K562 (cell line): ENCODE results near the gene FHIT. TPM values are rescaled to one million over a fixed set of nuclear protein-coding genes. Genes with fewer than 3 reads are reported as not detected.

Experiments used
- ATAC-seq: fragments of 200-7000 bp; cut with Tn5 transposase; 3 replicates; pipeline ENCODE4 v1.9.1; 2020; ENCODE audit warnings: moderate library complexity
- BruUV-seq: library from RNA; stranded (reverse); fragments of 400-500 nt; replicated peaks from 2 replicates; lab custom pipeline; 2021; lab: Mats Ljungman, UMichigan
- CTCF ChIA-PET: fragments of 300-600 bp; formaldehyde crosslinking; extraction: SDS; loops from one replicate; lab custom pipeline; 2021; ENCODE audit warnings: low intra/inter-chr PET ratio; lab: Yijun Ruan, JAX
- POLR2A ChIA-PET: fragments of 300-600, 350-650 bp; sonication (Branson Sonifier 250); formaldehyde crosslinking; extraction: SDS; loops from one replicate; lab custom pipeline; 2021; ENCODE audit warnings: antibody characterized with exemption, inconsistent platforms; lab: Yijun Ruan, JAX
- DNase-seq, 4 experiments: peaks; one replicate each; pipeline versions ENCODE4 v3.0.0 to v3.0.0-alpha.2; 2011 to 2018; ENCODE audit warnings: low spot score in 3 of 4, mixed read lengths in 3 of 4; ENCODE audit errors: extremely low read depth in 1 of 4
- FAIRE-seq: peaks from 2 replicates; lab custom pipeline; 2011; peaks lifted over from hg19 to GRCh38; lab: Jason Lieb, UNC
- H2AFZ ChIP-seq: 2 replicates; pipeline ENCODE4 v1.6.0; 2011; ENCODE audit warnings: low read depth, low read length, control low read depth, inconsistent platforms
- H3K27ac ChIP-seq: fragments of 200-600 bp; 3 replicates; pipeline ENCODE4 v1.8.0; 2011; ENCODE audit warnings: low read depth, mild to moderate bottlenecking, control low read depth, inconsistent platforms, low read length, moderate library complexity, mixed read lengths; ENCODE audit errors: extremely low read depth
- H3K27me3 ChIP-seq, 2 experiments: fragments of 300-600 bp in 1 of 2; 2 replicates in 1 of 2; 3 replicates in 1 of 2; pipeline versions ENCODE4 v1.6.0 to v1.8.0; 2011; ENCODE audit warnings: inconsistent platforms in 2 of 2, low read length in 2 of 2, mild to moderate bottlenecking in 1 of 2, mixed read lengths in 1 of 2, moderate library complexity in 1 of 2; ENCODE audit not compliant: control insufficient read depth in 2 of 2, insufficient read depth in 2 of 2
- H3K36me3 ChIP-seq: fragments of 300-600 bp; 3 replicates; pipeline ENCODE4 v1.8.0; 2011; ENCODE audit warnings: mild to moderate bottlenecking, low read length, inconsistent platforms; ENCODE audit not compliant: control insufficient read depth, insufficient read depth
- H3K4me1 ChIP-seq, 2 experiments: fragments of 200-600 bp in 1 of 2; replicated peaks in 1 of 2; 2 replicates in 1 of 2; 3 replicates in 1 of 2; pipeline versions ENCODE4 v1.5.1 to v1.8.0; 2011; ENCODE audit warnings: inconsistent platforms in 2 of 2, low read length in 2 of 2, mild to moderate bottlenecking in 1 of 2, mixed read lengths in 1 of 2, moderate library complexity in 1 of 2; ENCODE audit not compliant: control insufficient read depth in 2 of 2, insufficient read depth in 2 of 2
- H3K4me2 ChIP-seq: 2 replicates; pipeline ENCODE4 v1.6.1; 2011; ENCODE audit warnings: low read length, control low read depth, inconsistent platforms, mixed read lengths; ENCODE audit not compliant: insufficient read depth
- H3K4me3 ChIP-seq: fragments of 200-600 bp; sonication (generic), shearing (Covaris generic); 2 replicates; pipeline ENCODE4 v1.5.1; 2016; ENCODE audit warnings: control low read depth, inconsistent platforms
- H3K79me2 ChIP-seq: fragments of 200-600 bp; 3 replicates; pipeline ENCODE4 v1.8.0; 2011; ENCODE audit warnings: low read length, inconsistent platforms; ENCODE audit not compliant: control insufficient read depth, insufficient read depth
- H3K9ac ChIP-seq, 2 experiments: 2 replicates each; pipeline versions ENCODE4 v1.6.0 to v1.6.1; 2011; ENCODE audit warnings: low read depth in 2 of 2, low read length in 2 of 2, control low read depth in 1 of 2, inconsistent platforms in 1 of 2, mild to moderate bottlenecking in 1 of 2, mixed read lengths in 1 of 2; ENCODE audit not compliant: insufficient read depth in 1 of 2
- H3K9me1 ChIP-seq: one replicate; pipeline ENCODE4 v1.6.0; 2011; ENCODE audit warnings: inconsistent platforms, mild to moderate bottlenecking, low read length, moderate library complexity; ENCODE audit not compliant: control insufficient read depth, insufficient read depth
- H3K9me3 ChIP-seq: replicated peaks from 2 replicates; pipeline ENCODE4 v1.5.1; 2011; ENCODE audit warnings: low read depth, low read length, inconsistent platforms; ENCODE audit not compliant: control insufficient read depth, insufficient read depth
- H4K20me1 ChIP-seq: replicated peaks from 2 replicates; pipeline ENCODE4 v1.6.1; 2011; ENCODE audit warnings: low read length, inconsistent platforms, mixed read lengths; ENCODE audit not compliant: control insufficient read depth, insufficient read depth
- ARID4B ChIP-seq: sonication (generic); formaldehyde crosslinking; IDR thresholded peaks from 2 replicates; pipeline ENCODE4 v1.8.0; 2022; ENCODE audit warnings: mild to moderate bottlenecking, missing genetic modification reagents
- C11orf30 ChIP-seq: fragments of 450-650 bp; IDR thresholded peaks from 2 replicates; pipeline ENCODE4 v1.6.1; 2016; ENCODE audit warnings: low read depth, mild to moderate bottlenecking
- E2F3 ChIP-seq: fragments of 250-450 bp; sonication (Bioruptor Pico); IDR thresholded peaks from 2 replicates; pipeline ENCODE4 v1.4.0; 2020; ENCODE audit warnings: mild to moderate bottlenecking
- MAFF ChIP-seq: IDR thresholded peaks from 2 replicates; pipeline ENCODE4 v1.6.1; 2012; ENCODE audit warnings: low read length, improper control_type of control experiment
- MAFG ChIP-seq: fragments of 450-650 bp; conservative IDR thresholded peaks from 2 replicates; pipeline ENCODE4 v1.6.1; 2016; ENCODE audit warnings: missing genetic modification characterization, missing compliant biosample characterization
- MAFK ChIP-seq: IDR thresholded peaks from 2 replicates; pipeline ENCODE4 v1.6.1; 2011; ENCODE audit warnings: low read length, improper control_type of control experiment
- NCOR1 ChIP-seq: fragments of 450-650 bp; IDR thresholded peaks from 2 replicates; pipeline ENCODE4 v1.6.1; 2016; ENCODE audit warnings: mild to moderate bottlenecking, moderate library complexity
- PHF20 ChIP-seq: fragments of 450-650 bp; IDR thresholded peaks from 2 replicates; pipeline ENCODE4 v1.6.1; 2018; ENCODE audit not compliant: partially characterized antibody
- ZKSCAN8 ChIP-seq: fragments of 200-800 bp; sonication (Bioruptor generic); IDR thresholded peaks from 2 replicates; pipeline ENCODE4 v1.6.1; 2016; ENCODE audit warnings: missing genetic modification characterization, missing compliant biosample characterization
- ZNF316 ChIP-seq: fragments of 450-650 bp; IDR thresholded peaks from 2 replicates; pipeline ENCODE4 v1.6.1; 2016
- ZNF395 ChIP-seq: fragments of 200-800 bp; sonication (Bioruptor generic); IDR thresholded peaks from 2 replicates; pipeline ENCODE4 v1.6.1; 2017; ENCODE audit warnings: missing genetic modification characterization, missing compliant biosample characterization
- ZNF408 ChIP-seq: fragments of 250-450 bp; sonication (Bioruptor Pico); IDR thresholded peaks from 2 replicates; pipeline ENCODE4 v1.4.0; 2020; ENCODE audit warnings: low read depth, mild to moderate bottlenecking, moderate library complexity
- WGBS: fragments of 100-300 bp; shearing (Covaris generic); methylation state at CpG from one replicate; pipeline ENCODE4 v1.1.6; 2016; ENCODE audit warnings: low coverage, mixed read lengths; ENCODE audit not compliant: insufficient coverage; ENCODE audit errors: missing lambda C conversion rate; 5-methylcytosine and 5-hydroxymethylcytosine counted together
- in situ Hi-C: fragments of 300-500 bp; cut with MboI; formaldehyde crosslinking; loops from 4 replicates; pipeline ENCODE4 v1.15.0; 2018; ENCODE audit warnings: inconsistent platforms, mixed read lengths
- intact Hi-C: fragments of 100-400 bp; cut with micrococcal nuclease; formaldehyde crosslinking; loops from 2 replicates; pipeline ENCODE4 v1.14.2; 2022
- polyA plus RNA-seq, 8 experiments: library from polyadenylated mRNA; depleted of rRNA in 4 of 8; stranded (reverse) in 5 of 8; unstranded in 3 of 8; fragments of >200 nt; fragmentation: Nextera tagmentation in 2 of 8; fragmentation: Illumina TruSeq in 1 of 8; extraction: Ambion mirVana in 2 of 8; extraction: Trizol in 1 of 8; gene quantifications; 2 replicates each; pipeline versions ENCODE4 v1.2.1 to v1.2.3, GENCODE V29; 2011 to 2014; ENCODE audit warnings: inconsistent platforms in 1 of 8, missing spikeins in 1 of 8
- total RNA-seq, 7 experiments: library from RNA; depleted of rRNA in 6 of 7; stranded (reverse); fragments of >200 nt in 6 of 7; fragmentation: Illumina TruSeq in 2 of 7; extraction: Trizol in 2 of 7; gene quantifications; 2 replicates each; pipeline versions ENCODE4 v1.2.1 to v1.2.3, GENCODE V29; 2011 to 2021; ENCODE audit warnings: low replicate concordance in 1 of 7

FHIT gene
- total and polyA plus RNA-seq, 9 of the 15 experiments (the other 6 are each of a cell fraction or from before 2014, with no cell fraction given): 1.7 to 9.1 (median 4.3) TPM

- no peaks in the 10 kb centered on the region for H3K36me3 ChIP-seq
- no peaks in the 10 kb centered on the region for H4K20me1 ChIP-seq
- ATAC-seq (no peak), DNase-seq (no peak), FAIRE-seq (no peak)
- H3K4me3 ChIP-seq: no peak overlapping the region
- BruUV-seq: no TSS peak
- no peaks in the 10 kb centered on the region for H3K79me2 ChIP-seq
- no peak overlapping the region for H3K9ac ChIP-seq
- TF ChIP-seq MAFK (peak; percentile 32; the same call in 1 of the 2 replicates), MAFF (peak; percentile 55), C11orf30 (peak; percentile 55), MAFG (tag) (peak; percentile 26), ZNF316 (peak; percentile 74), PHF20 (no peak), ZKSCAN8 (CRISPR knock-in tag) (no peak)
- no peaks in the 10 kb centered on the region for H3K27me3 ChIP-seq
- no peaks in the 10 kb centered on the region for H3K9me3 ChIP-seq
- no peaks in the 10 kb centered on the region for H3K4me1 ChIP-seq
- intact Hi-C loops: no loop called here
- no peak overlapping the region for H2AFZ ChIP-seq
- no peak overlapping the region for H3K4me2 ChIP-seq
- no peak overlapping the region for H3K27ac ChIP-seq
- ChIA-PET CTCF (no interaction called here), POLR2A (no interaction called here)
- in situ Hi-C loops: loop anchor here (25.0 kb wide), 1 partner anchor 1142 kb away; the partner anchor contains the start of gene FHIT
- 50% methylated on average over 3 of the region's 3 CpGs for WGBS
- no peaks in the 10 kb centered on the region for H3K9me1 ChIP-seq
Observed at GRCh38 chr3:60120245-60120644, 1131.0 kb downstream of the FHIT start.

- intact Hi-C loops (no loop called here), in situ Hi-C loops (loop anchor here (25.0 kb wide), 1 partner anchor 1148 kb away; the partner anchor contains the start of gene FHIT)
- no peak overlapping the region for H3K4me3 ChIP-seq
- H3K36me3 ChIP-seq: no peaks in the 10 kb centered on the region
- no peak for FAIRE-seq
- H3K9me1 ChIP-seq: no peaks in the 10 kb centered on the region
- H3K4me1 ChIP-seq: no peaks in the 10 kb centered on the region
- no peak overlapping the region for H3K9ac ChIP-seq
- ATAC-seq: no peak
- no peak overlapping the region for H3K27ac ChIP-seq
- BruUV-seq: no TSS peak
- POLR2A ChIA-PET: interaction anchor here (0.6 kb wide), 1 partner anchor 10 kb away, joined by 3 read pairs; no protein-coding TSS in a partner anchor
- DNase-seq: no peak
- H3K79me2 ChIP-seq: no peaks in the 10 kb centered on the region
- H2AFZ ChIP-seq: no peak overlapping the region
- H3K27me3 ChIP-seq: no peaks in the 10 kb centered on the region
- WGBS: 0% methylated on average over 1 of the region's 1 CpG
- CTCF ChIA-PET: no interaction called here
- no peak overlapping the region for H3K4me2 ChIP-seq
- no peaks in the 10 kb centered on the region for H3K9me3 ChIP-seq
- H4K20me1 ChIP-seq: no peaks in the 10 kb centered on the region
- no peak for TF ChIP-seq NCOR1
- no peak for TF ChIP-seq ZNF408 (CRISPR knock-in tag)
- no peak for TF ChIP-seq ZNF395 (CRISPR knock-in tag)
- no peak for TF ChIP-seq E2F3 (CRISPR knock-in tag)
- TF ChIP-seq ARID4B (CRISPR knock-in tag): no peak
Observed at GRCh38 chr3:60114191-60114590, 1137.1 kb downstream of the FHIT start.
